ENCODE data around the gene PCED1B.

Gene PCED1B

DNA sequence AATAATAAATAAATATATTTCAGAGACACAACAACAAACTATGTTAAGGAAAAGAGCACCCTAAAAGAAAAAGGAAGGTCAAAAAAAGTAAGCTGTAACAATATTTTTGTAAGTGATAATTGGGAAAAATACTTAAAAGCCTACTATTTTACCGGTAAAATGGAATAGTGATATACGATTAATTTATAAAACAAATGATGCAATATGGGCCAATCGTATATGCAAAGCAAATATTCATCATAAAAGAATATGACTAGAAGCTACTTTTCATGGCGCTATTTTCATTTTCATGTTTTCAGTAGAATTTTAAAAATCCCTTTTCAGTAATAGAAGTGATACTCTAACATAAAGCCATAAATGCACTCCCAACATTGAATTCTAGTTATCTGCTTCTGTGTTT lies 131.4 kb downstream of the PCED1B start:
- no peak overlapping the region for H2BK5ac ChIP-seq (ENCODE audit: low read depth, low read length, poor library complexity)
- H3K27ac ChIP-seq (ENCODE audit: low read depth, low read length), result no peak overlapping the region
- H3K9ac ChIP-seq (ENCODE audit: low read length), result no peak overlapping the region
- H2BK12ac ChIP-seq (ENCODE audit: low read length), result no peak overlapping the region
- no peak overlapping the region for H3K4me2 ChIP-seq (ENCODE audit: low read length)
- H3K14ac ChIP-seq (ENCODE audit: low read length), result no peak overlapping the region
- H3K4ac ChIP-seq (ENCODE audit: low read depth, low read length), result no peak overlapping the region
- H3K4me1 ChIP-seq (ENCODE audit: control insufficient read depth in 1 of 2, insufficient read depth in 2 of 2, low read length in 2 of 2), result peaks cover 0 to 2% of the 10 kb centered on the region in 2 experiments
- no peak overlapping the region for H4K91ac ChIP-seq (ENCODE audit: low read depth, low read length)
- no peaks in the 10 kb centered on the region for H3K79me2 ChIP-seq (ENCODE audit: control insufficient read depth, insufficient read depth, low read length, poor library complexity)
- H4K8ac ChIP-seq (ENCODE audit: low read depth, low read length), result no peak overlapping the region
- no peak for DNase-seq
- no peak overlapping the region for H2AFZ ChIP-seq (ENCODE audit: insufficient read depth, low read length, poor library complexity)
- H3K4me3 ChIP-seq (ENCODE audit: low read depth, low read length), result no peak overlapping the region
- H3K18ac ChIP-seq (ENCODE audit: low read length), result no peak overlapping the region
- H2BK120ac ChIP-seq (ENCODE audit: insufficient read depth, low read length, poor library complexity), result no peak overlapping the region
- no peak overlapping the region for H2AK5ac ChIP-seq (ENCODE audit: low read length)
- H3K23ac ChIP-seq (ENCODE audit: low read length), result no peak overlapping the region
- H3K36me3 ChIP-seq (ENCODE audit: control insufficient read depth in 1 of 2, insufficient read depth in 2 of 2, low read length in 2 of 2), result no peaks in the 10 kb centered on the region
- WGBS (ENCODE audit: extremely low coverage, insufficient coverage, insufficient read length), result no CpG with 5 or more reads among the region's 4 CpGs
- no peaks in the 10 kb centered on the region for H3K79me1 ChIP-seq (ENCODE audit: low read length)
- H4K12ac ChIP-seq (ENCODE audit: low read depth, low read length), result no peak overlapping the region
- no peaks in the 10 kb centered on the region for H3K9me3 ChIP-seq (ENCODE audit: insufficient read depth, low read depth, low read length)
- no peaks in the 10 kb centered on the region for H3K27me3 ChIP-seq (ENCODE audit: insufficient read depth, low read length)

DNA sequence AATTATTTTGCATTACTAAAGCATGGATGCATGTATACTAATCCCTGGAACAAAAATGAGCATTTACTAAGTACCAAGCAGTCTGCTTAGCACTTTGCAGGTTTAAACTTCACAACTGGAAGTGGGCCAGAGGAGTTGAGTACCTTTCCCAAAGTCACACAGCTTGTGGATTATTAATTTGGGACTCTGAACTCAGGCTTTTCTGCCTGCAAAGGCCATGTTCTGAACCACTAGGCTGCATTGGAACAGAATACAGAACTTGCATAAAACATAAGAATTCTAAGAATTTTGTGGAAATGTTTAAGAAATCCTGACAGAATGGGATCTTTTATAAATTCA lies 133.2 kb downstream of the PCED1B start:
- Histone ChIP-seq H3K4me1 (ENCODE audit: control insufficient read depth in 1 of 2, insufficient read depth in 2 of 2, low read length in 2 of 2) (peaks cover 0 to 2% of the 10 kb centered on the region in 2 experiments), H3K9ac (ENCODE audit: low read length) (no peak overlapping the region), H3K9me3 (ENCODE audit: insufficient read depth, low read depth, low read length) (no peaks in the 10 kb centered on the region), H4K8ac (ENCODE audit: low read depth, low read length) (no peak overlapping the region), H3K14ac (ENCODE audit: low read length) (no peak overlapping the region), H2BK5ac (ENCODE audit: low read depth, low read length, poor library complexity) (no peak overlapping the region), H3K79me1 (ENCODE audit: low read length) (no peaks in the 10 kb centered on the region), H3K4me3 (ENCODE audit: low read depth, low read length) (no peak overlapping the region), H3K36me3 (ENCODE audit: control insufficient read depth in 1 of 2, insufficient read depth in 2 of 2, low read length in 2 of 2) (no peaks in the 10 kb centered on the region), H2BK120ac (ENCODE audit: insufficient read depth, low read length, poor library complexity) (no peak overlapping the region), H2AFZ (ENCODE audit: insufficient read depth, low read length, poor library complexity) (no peak overlapping the region), H4K91ac (ENCODE audit: low read depth, low read length) (no peak overlapping the region), H3K79me2 (ENCODE audit: control insufficient read depth, insufficient read depth, low read length, poor library complexity) (no peaks in the 10 kb centered on the region), H3K27ac (ENCODE audit: low read depth, low read length) (no peak overlapping the region), H4K12ac (ENCODE audit: low read depth, low read length) (no peak overlapping the region), H3K18ac (ENCODE audit: low read length) (no peak overlapping the region), H3K4me2 (ENCODE audit: low read length) (no peak overlapping the region), H3K4ac (ENCODE audit: low read depth, low read length) (no peak overlapping the region), H3K27me3 (ENCODE audit: insufficient read depth, low read length) (no peaks in the 10 kb centered on the region), H3K23ac (ENCODE audit: low read length) (no peak overlapping the region), H2BK12ac (ENCODE audit: low read length) (no peak overlapping the region), H2AK5ac (ENCODE audit: low read length) (no peak overlapping the region)
- no peak for DNase-seq

DNA sequence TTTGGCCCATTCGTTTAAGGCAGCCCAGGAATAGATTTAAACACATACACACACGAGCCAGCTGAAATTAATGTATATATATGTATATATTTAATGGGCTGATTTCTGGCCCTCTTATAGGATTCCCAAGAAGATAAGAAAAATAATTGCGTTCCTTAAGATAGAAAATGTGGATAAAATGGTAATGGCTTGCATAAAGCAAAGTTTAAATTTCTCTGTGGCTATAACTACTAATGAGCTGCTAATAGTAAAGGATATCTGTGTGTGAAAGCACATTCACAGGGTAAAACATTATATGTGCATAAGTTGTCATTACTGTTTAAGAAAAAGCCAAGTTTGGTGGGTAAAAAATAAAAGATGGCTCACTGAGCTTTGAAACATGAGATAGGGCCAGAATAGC lies 134.0 kb downstream of the PCED1B start:
- H3K27ac ChIP-seq (ENCODE audit: low read depth, low read length), result no peak overlapping the region
- H3K27me3 ChIP-seq (ENCODE audit: insufficient read depth, low read length), result no peaks in the 10 kb centered on the region
- no peaks in the 10 kb centered on the region for H3K79me2 ChIP-seq (ENCODE audit: control insufficient read depth, insufficient read depth, low read length, poor library complexity)
- H3K4me1 ChIP-seq (ENCODE audit: control insufficient read depth in 1 of 2, insufficient read depth in 2 of 2, low read length in 2 of 2), result peaks cover 0 to 2% of the 10 kb centered on the region in 2 experiments
- H3K79me1 ChIP-seq (ENCODE audit: low read length), result peaks cover 4% of the 10 kb centered on the region
- no peak overlapping the region for H3K23ac ChIP-seq (ENCODE audit: low read length)
- H2AK5ac ChIP-seq (ENCODE audit: low read length), result no peak overlapping the region
- no peak overlapping the region for H3K4me2 ChIP-seq (ENCODE audit: low read length)
- no peak overlapping the region for H4K8ac ChIP-seq (ENCODE audit: low read depth, low read length)
- no peak overlapping the region for H3K4ac ChIP-seq (ENCODE audit: low read depth, low read length)
- DNase-seq, result no peak
- no CpG with 5 or more reads among the region's 3 CpGs for WGBS (ENCODE audit: extremely low coverage, insufficient coverage, insufficient read length)
- H3K4me3 ChIP-seq (ENCODE audit: low read depth, low read length), result no peak overlapping the region
- no peak overlapping the region for H3K18ac ChIP-seq (ENCODE audit: low read length)
- H3K36me3 ChIP-seq (ENCODE audit: control insufficient read depth in 1 of 2, insufficient read depth in 2 of 2, low read length in 2 of 2), result no peaks in the 10 kb centered on the region
- H2AFZ ChIP-seq (ENCODE audit: insufficient read depth, low read length, poor library complexity), result no peak overlapping the region
- H4K12ac ChIP-seq (ENCODE audit: low read depth, low read length), result no peak overlapping the region
- H2BK5ac ChIP-seq (ENCODE audit: low read depth, low read length, poor library complexity), result no peak overlapping the region
- no peak overlapping the region for H3K9ac ChIP-seq (ENCODE audit: low read length)
- H2BK12ac ChIP-seq (ENCODE audit: low read length), result no peak overlapping the region
- no peak overlapping the region for H3K14ac ChIP-seq (ENCODE audit: low read length)
- no peaks in the 10 kb centered on the region for H3K9me3 ChIP-seq (ENCODE audit: insufficient read depth, low read depth, low read length)
- H4K91ac ChIP-seq (ENCODE audit: low read depth, low read length), result no peak overlapping the region
- no peak overlapping the region for H2BK120ac ChIP-seq (ENCODE audit: insufficient read depth, low read length, poor library complexity)

DNA sequence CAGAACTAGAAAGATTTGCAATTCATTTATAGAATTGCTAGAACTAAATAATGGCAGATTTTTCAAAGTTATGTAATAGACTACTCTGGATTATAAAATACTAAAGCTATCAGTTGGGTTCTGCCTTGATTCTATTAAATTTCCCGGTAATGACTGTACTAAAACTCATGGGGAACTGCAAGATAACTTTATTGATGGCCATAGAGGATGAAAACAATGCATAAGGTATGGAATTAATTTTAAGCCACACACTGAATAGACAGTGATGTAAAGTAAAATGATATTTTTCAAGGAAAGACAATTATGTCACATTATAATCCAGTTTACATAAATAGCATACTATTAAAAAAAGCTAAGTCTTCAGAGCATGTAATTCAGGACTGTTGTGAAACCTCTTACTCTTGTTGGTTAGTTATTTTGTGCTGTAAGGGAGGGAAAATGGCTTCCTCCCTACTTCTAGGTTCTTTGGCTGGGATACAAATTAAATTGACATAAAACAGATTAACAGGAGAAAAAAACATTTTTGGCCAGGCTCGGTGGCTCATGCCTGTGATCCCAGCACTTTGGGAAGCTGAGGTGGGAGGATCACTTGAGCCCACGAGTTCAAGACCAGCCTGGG lies 134.7 kb downstream of the PCED1B start:
- Histone ChIP-seq H3K9me3 (ENCODE audit: insufficient read depth, low read depth, low read length) (no peaks in the 10 kb centered on the region), H3K27me3 (ENCODE audit: insufficient read depth, low read length) (no peaks in the 10 kb centered on the region), H2AK5ac (ENCODE audit: low read length) (no peak overlapping the region), H3K4me1 (ENCODE audit: control insufficient read depth in 1 of 2, insufficient read depth in 2 of 2, low read length in 2 of 2) (peaks cover 0 to 3% of the 10 kb centered on the region in 2 experiments), H3K36me3 (ENCODE audit: control insufficient read depth in 1 of 2, insufficient read depth in 2 of 2, low read length in 2 of 2) (no peaks in the 10 kb centered on the region), H3K4me2 (ENCODE audit: low read length) (no peak overlapping the region), H4K91ac (ENCODE audit: low read depth, low read length) (no peak overlapping the region), H3K27ac (ENCODE audit: low read depth, low read length) (no peak overlapping the region), H2BK12ac (ENCODE audit: low read length) (no peak overlapping the region), H2BK5ac (ENCODE audit: low read depth, low read length, poor library complexity) (no peak overlapping the region), H2AFZ (ENCODE audit: insufficient read depth, low read length, poor library complexity) (no peak overlapping the region), H2BK120ac (ENCODE audit: insufficient read depth, low read length, poor library complexity) (no peak overlapping the region), H3K79me2 (ENCODE audit: control insufficient read depth, insufficient read depth, low read length, poor library complexity) (no peaks in the 10 kb centered on the region), H3K14ac (ENCODE audit: low read length) (no peak overlapping the region), H4K12ac (ENCODE audit: low read depth, low read length) (no peak overlapping the region), H3K79me1 (ENCODE audit: low read length) (peaks cover 4% of the 10 kb centered on the region), H3K23ac (ENCODE audit: low read length) (no peak overlapping the region), H3K18ac (ENCODE audit: low read length) (no peak overlapping the region), H3K9ac (ENCODE audit: low read length) (no peak overlapping the region), H4K8ac (ENCODE audit: low read depth, low read length) (no peak overlapping the region), H3K4ac (ENCODE audit: low read depth, low read length) (no peak overlapping the region), H3K4me3 (ENCODE audit: low read depth, low read length) (no peak overlapping the region)
- DNase-seq, result no peak
- no CpG with 5 or more reads among the region's 3 CpGs for WGBS (ENCODE audit: extremely low coverage, insufficient coverage, insufficient read length)

Data from trophoblast cell (in vitro differentiated cells and primary cell).